Inflammatory macrophage treated with lipopolysaccharide for 1 hour (primary cell): ENCODE results near the gene BCAR1.
"Not testable (repeated sequence)": the region's sequence is repeated elsewhere in the genome, so short reads cannot be mapped to it uniquely, and the experiment has no call there.

ENCODE experiments used
- DNase-seq, 2 donors: peaks; one replicate each; pipeline ENCODE4 v3.0.0-alpha.2; 2020 to 2022

BCAR1 gene, protein sequence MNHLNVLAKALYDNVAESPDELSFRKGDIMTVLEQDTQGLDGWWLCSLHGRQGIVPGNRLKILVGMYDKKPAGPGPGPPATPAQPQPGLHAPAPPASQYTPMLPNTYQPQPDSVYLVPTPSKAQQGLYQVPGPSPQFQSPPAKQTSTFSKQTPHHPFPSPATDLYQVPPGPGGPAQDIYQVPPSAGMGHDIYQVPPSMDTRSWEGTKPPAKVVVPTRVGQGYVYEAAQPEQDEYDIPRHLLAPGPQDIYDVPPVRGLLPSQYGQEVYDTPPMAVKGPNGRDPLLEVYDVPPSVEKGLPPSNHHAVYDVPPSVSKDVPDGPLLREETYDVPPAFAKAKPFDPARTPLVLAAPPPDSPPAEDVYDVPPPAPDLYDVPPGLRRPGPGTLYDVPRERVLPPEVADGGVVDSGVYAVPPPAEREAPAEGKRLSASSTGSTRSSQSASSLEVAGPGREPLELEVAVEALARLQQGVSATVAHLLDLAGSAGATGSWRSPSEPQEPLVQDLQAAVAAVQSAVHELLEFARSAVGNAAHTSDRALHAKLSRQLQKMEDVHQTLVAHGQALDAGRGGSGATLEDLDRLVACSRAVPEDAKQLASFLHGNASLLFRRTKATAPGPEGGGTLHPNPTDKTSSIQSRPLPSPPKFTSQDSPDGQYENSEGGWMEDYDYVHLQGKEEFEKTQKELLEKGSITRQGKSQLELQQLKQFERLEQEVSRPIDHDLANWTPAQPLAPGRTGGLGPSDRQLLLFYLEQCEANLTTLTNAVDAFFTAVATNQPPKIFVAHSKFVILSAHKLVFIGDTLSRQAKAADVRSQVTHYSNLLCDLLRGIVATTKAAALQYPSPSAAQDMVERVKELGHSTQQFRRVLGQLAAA

DNA sequence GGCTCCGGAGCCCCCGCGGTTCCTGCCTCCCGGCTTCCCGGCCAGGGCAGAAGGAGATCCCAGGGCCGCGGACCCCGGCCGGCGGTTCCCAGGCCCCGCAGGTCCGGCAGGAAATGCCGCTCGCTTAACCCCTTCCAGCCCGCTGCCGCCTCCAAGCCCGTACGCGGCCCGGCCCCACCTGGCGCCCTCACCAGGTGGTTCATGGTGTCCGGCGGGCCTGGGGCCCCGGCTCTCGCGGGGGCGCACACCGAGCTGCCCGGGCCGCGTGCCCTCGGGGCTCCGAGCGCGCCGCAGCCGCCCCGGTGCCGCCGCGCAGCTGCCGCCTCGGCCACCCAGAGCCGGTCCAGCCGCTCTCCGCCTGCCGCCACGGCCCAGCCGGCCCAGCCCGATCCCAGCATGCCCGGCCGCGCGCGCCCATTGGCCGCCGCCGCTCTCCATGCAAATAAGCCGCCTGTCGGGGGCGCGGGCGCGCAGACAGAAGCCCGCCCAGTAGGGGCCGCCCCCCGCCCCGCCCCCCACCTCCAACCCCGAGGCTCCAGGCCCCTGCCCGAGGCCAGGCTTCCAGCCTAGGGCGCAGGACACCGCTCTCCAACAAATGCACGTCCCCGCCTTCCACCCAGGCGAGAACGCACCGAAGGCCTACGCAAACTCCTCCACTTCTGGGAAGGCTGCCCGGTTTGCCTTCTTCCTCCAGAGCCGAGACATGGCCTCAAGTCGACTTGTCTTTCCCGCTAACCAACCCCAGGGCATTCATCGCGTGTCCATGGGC lies at the start of gene BCAR1:
BCAR1 (minus strand) TSS at position 345 of the 769 bp plus-strand sequence; CDS start at position 203, 142 bp downstream.
- peak; percentile 47 to 67 for DNase-seq

DNA sequence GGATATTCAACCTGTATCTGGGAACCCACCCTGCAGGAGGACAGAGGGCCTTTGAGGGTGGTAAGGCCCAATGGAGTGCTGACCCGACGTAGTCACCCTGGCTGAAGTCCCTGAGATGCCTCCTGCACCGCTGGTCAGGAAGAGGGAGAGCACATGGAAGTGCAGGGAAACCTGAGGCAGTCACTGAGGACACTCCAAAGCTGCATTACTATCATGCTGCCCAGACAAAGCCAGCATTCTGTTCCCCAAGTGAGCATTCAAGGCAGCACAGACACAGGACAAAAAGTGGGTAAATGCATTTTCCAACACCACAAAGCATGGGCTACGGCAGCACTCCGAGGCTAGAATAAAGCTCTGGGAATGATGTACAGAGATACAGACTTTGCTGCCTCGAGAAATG lies 46.8 kb upstream of the BCAR1 start:
- no peak for DNase-seq

DNA sequence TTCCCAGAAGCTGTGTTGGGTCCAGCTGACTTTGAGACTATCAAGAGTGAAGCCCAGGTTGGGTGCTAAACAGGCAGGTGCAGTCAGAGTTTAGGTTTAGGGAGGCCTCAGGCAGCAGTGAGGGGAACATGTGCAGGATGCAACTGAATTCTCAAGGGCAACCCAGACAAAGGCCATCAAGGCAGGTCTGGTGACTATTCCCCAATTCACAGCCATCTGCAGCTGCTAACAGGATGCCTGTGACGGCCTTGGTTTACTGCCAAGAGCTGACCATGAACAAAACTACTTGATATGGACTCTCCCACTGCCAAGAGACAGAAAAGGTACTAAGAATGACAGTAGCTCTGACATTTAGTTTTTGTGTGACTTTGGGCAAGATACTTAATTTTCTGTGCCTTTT lies 45.2 kb upstream of the BCAR1 start:
- DNase-seq: no peak

DNA sequence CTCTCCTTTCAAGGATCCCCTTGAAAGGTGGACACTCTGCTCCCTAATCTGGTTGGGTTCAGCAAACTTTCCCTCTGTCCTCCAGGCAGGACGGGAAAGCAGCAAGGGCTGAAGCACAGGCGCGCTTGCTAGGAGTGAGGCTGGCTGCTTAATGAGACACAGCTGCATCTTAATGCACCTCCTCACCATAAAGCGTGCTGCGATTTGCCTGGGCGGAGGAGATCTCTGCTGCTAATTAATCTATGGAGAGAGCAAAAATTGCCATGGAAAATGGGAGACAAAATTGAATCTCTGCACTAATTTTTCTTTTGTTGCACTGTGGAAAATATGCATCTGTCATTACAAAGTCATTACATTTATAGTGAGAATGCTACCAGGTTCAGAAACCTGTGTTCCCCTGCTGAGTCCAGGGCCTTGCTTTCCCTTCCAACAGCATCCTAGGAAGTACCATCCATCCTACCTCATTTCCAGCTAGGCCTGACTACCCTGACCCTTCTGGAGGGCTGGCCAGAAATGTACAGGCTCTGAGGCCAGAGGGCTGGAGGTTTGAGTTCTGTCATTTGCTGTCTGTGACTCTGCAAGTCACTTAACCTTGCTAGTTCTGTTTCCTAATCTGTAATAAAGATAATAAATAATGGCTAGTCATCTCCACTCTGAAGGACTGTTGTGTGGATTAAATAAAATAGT lies 43.5 kb upstream of the BCAR1 start:
- no peak for DNase-seq

DNA sequence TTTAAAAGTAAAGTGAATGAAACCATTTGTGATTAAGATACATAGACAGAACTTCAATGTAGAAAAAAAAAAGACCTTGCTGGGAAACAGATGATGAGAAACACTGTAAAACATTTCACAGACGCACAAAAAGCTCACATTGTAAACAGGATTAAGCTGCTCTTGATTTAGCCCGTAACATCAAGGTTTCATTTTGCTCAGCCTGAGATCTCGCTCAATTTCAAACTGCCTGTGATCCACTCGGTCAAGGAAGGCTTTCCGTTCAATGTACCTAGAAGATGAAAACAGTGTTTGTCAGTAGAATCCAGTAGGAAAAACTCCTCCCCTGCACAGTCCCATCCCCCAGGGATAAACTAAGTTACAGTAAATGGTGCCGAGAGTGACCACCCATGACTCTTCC lies 42.3 kb upstream of the BCAR1 start:
- DNase-seq: no peak

DNA sequence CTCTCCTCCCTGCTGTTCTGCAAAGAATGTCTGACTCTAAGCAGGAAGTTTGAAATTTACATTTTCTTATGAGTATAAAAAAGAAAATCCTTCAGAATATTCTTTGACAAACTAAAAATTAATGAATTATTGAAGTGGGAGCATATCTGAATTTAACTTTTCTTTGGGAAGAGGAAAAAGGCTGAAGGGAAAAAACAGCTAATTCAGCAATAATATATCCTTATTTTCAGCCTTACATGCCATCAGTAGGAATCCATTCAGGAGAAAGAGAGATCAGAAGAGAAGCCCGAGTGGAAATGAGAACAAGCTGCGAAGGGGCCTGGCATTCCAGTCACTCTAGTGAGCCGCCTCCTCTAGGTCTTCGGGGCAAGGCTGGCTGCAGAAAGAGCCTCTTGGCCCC lies 41.7 kb upstream of the BCAR1 start:
- no peak for DNase-seq

DNA sequence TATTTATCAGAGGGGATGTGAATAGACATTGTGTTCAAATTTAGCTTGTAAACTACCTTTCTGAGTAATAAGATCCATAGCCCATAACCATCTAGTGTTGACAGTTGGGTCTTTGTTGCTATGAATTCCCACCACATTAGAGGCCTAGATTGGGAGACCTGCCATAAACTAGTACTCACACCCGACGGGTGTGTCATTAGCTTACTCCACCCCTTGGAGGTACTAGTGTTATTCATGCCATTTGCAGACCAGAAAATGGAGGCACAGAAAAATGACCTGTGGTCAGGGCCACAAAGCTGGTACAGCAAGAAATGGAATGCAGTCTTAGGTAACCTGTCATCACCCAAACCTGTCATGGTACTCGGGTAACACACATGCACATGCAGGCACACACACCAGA lies 41.3 kb upstream of the BCAR1 start:
- no peak for DNase-seq

DNA sequence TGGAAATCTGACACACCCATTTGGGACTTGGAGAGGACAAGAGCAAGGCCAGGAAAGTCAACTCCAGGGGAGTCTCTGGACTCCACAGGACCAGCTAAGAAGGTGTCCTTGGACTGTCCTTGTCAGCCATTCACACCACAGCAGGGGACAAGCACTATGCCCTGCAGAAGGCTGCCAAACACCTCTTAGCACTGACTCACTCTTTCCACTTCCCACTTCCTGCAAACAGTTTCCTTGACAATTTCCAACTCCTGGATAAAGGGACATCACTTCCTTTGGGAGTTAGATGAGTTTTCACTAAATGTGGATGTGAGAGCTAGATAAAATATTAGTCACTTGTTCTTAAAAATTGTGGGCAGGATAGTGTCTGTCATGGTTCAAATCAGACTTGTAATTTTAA lies 37.8 kb upstream of the BCAR1 start:
- peak in 1 of 2 donors; percentile 6 for DNase-seq

DNA sequence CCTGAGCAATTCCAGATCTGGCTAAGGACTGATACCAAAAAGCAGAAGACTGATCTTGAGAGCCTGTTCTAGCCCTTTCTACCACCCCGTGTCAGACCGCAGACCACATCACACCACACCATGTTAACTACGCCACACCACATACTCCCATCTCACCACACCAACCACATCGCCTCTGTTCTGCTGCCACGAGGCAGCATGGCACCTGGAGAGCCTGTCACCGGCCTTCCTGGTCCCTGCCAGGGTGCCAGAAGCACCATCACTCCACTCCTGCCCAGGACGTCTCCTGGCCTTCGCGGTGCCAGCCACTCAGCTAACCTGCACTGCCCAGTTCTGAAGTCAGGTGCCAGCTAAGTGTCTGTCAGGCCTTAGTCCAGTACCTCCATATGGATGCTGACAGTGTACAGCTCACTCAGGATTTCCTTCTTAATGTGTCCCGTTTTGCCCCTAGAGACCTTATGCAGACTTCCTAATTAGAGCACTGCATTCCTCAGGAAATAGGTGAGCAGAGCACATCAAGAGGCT lies 37.2 kb upstream of the BCAR1 start:
- no peak for DNase-seq

DNA sequence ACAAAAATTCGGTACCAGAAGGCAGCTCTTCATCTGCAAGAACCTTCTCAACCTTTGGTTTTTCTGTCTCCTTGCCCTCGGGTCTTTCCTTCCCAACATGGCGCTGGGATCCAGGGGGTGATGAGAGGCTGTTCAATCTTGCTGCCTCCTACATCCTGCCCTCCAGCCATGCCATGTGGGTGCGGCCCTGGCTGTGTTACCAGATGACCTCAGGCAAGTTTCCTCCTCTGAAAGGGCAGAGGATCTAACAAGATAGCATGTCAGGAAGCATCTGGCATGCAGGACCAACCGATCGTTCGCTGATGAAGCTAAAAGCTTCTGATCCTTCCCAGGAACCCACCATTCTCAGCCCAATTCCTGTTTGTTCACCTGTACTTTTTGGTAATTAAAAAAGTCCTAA lies 36.8 kb upstream of the BCAR1 start:
- DNase-seq: no peak

DNA sequence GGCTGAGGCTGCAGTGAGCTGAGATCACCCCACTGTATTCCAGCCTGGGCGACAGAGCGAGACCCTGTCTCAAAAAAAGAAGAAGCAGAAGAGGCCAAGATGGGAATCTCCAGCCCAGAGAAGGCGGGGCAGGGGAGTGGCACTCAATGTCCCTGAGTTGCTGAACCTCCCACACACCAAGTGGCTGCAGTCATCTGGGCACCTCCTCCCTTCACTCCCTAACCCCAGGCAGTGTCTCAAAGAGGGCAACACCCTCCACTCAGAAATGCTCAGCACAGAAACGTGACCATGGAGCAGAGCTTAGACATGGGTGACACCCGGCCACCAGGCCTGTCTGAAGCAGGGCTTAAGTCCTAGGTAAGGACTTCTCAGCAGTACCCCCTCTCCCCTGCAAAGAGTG lies 36.3 kb upstream of the BCAR1 start:
- peak; percentile 61 to 86 for DNase-seq

DNA sequence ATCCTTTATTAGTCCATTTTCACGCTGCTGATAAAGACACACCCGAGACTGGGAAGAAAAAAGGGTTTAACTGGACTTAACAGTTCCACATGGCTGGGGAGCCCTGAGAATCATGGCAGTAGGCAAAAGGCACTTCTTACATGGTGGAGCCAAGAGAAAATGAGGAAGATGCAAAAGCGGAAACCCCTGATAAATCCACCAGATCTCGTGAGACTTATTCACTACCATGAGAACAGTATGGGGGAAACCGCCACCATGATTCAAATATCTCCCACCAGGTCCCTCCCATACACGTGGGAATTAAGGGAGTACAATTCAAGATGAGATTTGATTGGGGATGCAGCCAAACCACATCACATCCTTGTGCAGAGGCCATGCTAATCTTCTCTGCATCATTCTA lies 35.0 kb upstream of the BCAR1 start:
- peak; percentile 59 to 86 for DNase-seq

DNA sequence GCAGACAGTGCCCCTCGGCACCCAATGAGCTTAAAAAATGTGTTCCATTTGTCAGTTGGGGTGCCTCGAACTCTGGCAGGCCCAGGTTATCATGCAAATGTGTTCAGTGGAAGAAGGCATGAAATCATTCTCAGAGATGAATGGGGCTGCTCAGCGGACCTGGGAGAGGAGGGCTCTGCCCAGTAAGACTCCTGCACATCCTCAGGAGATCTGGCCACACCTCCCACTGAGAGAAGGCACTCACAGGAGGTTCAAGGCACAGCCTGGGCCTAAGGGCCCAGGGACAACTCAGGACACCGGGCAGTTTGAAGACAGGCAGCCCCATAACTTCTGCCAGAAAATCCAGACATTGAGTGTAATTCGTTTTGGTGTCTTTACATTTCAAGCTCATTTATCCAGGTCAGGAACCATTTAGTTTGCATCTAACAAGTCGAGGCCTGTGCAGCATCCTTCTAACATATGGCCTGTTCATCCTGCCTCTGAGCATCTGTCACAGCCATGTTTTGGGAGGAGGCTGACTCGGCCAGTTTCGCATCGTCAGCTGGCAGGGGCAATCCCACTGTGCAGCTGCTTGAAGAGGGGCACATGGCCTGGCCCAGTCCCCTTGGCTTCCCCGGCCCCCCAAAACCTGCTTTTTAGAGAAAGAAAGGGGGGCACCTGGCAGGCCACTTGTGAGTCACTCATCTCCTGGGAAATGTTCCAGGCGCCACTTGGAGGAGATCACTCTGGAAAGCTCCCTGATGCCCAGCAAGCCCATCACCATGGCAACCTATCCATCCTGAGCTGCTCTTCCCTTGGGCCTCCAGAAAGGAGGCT lies 31.2 kb upstream of the BCAR1 start:
- no peak for DNase-seq

DNA sequence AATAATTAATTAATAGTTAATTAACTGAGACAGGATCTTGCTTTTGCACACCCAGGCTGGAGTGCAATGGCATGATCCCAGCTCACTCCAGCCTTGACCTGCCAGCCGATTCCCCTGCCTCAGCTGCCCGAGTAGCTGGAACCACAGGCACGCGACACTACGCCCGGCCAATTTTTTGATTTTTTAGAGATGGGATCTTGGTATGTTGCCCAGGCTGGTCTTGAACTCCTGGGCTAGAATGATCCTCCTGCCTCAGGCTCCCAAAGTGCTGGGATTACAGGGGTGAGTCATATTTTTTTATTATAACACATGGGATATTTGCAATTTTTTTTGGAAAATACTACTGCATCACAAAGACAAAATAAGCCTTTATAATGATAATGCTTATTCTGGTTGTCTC lies 30.4 kb upstream of the BCAR1 start:
- no peak for DNase-seq

DNA sequence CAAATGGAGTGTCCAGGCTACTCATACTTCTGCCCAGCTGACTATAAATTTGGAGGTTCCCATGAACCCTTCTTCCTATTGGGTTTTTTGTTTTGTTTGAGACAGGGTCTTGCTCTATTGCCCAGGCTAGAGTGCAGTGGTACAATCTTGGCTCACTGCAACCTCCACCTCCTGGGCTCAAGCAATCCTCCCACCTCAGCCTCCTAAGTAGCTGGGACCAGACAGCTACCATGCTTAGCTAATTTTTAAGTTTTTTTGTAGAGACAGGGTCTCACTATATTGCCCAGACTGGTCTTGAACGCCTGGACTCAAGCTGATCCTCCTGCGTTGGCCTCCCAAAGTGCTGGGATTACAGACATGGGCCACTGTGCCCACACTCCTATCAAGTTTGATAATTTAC lies 29.6 kb upstream of the BCAR1 start:
- DNase-seq: not testable (repeated sequence)

DNA sequence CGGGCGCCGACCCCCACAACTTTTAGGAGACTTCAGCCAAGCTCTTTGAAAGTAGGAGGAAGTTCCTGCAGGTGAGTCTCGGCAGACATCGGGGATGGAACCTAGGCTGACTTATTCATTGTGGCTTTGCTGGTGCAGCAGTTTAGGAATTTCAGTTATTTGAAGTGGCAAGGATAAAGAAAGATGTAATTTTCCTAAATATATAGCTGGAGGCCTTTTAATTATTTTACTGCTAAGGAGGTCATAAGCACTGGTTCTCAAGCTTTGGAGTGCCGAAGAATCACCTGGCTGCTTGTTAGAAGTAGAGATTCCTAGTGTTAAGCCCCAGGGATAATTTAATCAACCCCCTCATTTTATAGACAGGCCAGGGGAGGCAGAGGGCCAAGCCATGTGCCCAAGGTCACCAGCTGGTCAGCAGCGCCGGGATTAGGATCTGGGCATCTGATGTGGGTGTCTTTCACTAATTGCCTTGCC lies 28.9 kb upstream of the BCAR1 start:
- no peak for DNase-seq

DNA sequence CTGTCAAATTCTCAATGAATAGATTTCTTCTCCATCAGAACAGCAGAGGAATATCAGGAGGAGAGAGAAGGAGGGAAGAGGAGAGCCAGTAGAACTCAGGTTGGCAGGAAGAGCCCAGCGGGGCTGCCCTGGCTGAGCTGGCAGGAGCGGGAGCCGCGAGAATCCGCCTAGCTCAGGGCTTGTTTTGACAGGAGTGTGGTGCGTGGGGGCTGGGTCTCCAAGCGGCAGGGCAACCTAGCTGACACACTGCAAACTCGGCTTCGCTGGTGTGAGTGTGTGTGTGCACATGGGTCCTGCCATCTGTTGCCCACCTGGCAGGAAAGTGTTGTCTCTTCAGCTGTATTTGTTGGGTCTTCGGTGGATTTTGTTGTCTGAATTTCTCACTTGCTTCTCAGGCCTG lies 27.9 kb upstream of the BCAR1 start:
- no peak for DNase-seq

DNA sequence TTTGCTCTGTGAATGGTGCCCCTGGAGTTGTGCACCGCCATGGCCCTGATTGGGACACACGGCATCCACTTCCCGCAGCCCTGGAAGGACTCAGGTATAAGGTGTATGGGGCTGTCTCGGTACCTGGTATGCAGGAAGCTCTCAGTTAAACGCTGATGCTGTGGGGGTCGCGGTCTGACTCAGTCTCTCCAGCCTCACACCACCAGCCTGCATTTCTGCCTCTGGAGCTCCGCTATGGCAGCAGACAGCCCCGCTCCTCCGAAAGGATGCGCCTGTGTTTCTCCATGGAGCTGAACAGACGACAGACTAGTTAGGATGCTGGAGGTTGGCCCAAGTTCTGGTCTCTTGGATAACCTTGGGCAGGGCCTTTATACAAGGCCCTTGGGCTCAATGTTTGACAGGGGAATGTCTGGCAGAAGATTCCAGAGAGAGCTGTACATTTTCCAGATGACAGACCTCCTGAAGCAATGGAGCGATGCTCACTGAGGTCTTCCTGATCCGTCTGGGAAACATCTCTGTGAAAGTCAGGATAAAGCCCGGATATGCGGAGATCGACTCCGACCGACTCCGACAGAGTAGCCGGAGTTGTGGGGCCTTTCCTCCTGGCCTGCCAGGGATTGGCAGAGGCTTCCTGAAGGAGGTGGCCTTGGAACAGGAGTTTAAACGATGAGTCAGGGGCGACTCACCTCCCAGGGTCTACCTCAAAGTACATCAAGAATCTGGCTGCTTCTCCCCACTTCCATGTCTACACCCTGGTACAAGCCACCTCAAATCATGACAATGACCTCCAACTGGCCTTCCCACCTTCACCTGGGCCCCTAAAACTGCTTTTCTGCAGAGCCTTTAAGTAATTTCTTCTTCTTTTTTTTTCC lies 21.9 kb upstream of the BCAR1 start:
- DNase-seq: no peak

DNA sequence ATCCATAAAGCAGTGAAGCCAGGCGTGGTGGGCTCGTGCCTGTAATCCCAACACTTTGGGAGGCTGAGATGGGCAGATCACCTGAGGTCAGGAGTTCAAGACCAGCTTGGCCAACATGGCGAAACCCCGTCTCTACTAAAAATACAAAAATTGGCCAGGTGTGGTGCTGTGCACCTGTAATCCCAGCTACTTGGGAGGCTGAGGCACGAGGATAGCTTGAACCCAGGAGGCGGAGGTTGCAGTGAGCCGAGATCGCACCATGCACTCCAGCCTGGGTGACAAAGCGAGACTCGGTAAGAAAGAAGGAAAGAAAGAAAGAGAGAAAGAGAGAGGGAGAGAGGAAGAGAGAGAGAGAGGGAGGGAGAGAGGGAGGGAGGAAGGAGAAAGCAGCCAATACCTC lies 21.2 kb upstream of the BCAR1 start:
- not testable (repeated sequence) for DNase-seq

DNA sequence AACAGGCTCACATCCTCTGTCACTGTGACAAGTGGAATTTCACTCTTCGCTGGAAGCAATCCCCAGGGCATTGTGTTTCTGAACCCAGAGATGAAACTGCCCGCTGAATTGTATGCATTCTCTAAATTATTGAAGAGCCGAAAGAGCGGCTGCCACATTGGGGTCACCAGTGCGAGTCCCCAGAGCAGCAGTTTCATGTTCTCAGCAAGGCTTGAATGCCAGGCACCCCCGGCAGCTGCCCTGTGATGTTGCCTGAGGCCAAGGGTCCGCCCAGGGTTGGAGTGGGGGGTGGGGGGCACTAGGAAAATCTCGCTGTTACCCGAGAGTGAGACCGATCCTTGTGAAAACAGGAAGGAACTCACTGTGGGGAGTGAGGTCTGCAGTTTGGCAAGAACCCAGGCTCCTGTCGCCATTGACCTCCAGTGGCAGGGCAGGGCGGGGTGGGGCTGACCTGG lies 20.7 kb upstream of the BCAR1 start:
- DNase-seq: no peak
